Omental fat pad (tissue), 4 donors: ENCODE data around the gene ASPRV1. TPM values are rescaled to one million over a fixed set of nuclear protein-coding genes. Genes with fewer than 3 reads are reported as not detected.

Source experiments
- ATAC-seq: fragments of 150-250 bp; one replicate; pipeline ENCODE4 v1.9.1; 2016; ENCODE audit warnings: mild to moderate bottlenecking, moderate library complexity; ENCODE audit not compliant: low FRiP score
- DNase-seq: peaks from one replicate; pipeline ENCODE4 v3.0.0-alpha.2; 2019; ENCODE audit warnings: low spot score
- total RNA-seq, 4 donors: library from RNA; depleted of rRNA; stranded (reverse); fragments of >200 nt; gene quantifications; one replicate each; pipeline ENCODE4 v1.1.0, GENCODE V29; 2016
- TF ChIP-seq, protein P1 (sequence below), 3 donors: fragments of 450-650 bp; IDR thresholded peaks; one replicate each; pipeline ENCODE4 v1.5.1; 2016 to 2017; ENCODE audit warnings: antibody characterized with exemption in 3 of 3, mild to moderate bottlenecking in 3 of 3, moderate library complexity in 2 of 3

ASPRV1 gene
- 1 to 10 TPM in 3 of 4 donors, under 1 TPM in 1; 0.94 to 5.2 (median 1.4) TPM for total RNA-seq

DNA sequence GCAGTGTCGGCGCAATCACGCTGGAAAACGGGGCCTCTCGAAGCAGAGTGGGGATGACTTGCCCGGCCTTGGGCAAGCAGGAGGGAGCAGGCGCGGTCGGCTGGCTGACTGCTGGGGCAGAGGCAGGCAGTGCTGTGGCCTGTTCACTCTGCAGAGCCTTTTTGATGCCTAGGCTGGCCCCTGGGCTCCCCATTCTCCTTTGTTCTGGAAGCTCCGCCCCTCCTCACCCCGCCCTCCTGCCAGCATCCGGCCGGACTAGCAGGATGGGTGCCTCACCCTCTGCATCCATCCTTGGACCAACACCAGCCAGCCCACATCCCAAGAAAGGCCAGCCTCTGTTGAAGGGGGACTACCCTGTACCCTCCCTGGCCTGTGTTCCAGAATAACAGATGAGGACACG is at the start of gene ASPRV1:
Gene ASPRV1, minus strand, starts transcription at position 136 of the 400 bp plus-strand sequence. CDS start 195 bp downstream, outside the sequence.
- DNase-seq (no peak), ATAC-seq (no peak)
- TF ChIP-seq, protein P1, sequence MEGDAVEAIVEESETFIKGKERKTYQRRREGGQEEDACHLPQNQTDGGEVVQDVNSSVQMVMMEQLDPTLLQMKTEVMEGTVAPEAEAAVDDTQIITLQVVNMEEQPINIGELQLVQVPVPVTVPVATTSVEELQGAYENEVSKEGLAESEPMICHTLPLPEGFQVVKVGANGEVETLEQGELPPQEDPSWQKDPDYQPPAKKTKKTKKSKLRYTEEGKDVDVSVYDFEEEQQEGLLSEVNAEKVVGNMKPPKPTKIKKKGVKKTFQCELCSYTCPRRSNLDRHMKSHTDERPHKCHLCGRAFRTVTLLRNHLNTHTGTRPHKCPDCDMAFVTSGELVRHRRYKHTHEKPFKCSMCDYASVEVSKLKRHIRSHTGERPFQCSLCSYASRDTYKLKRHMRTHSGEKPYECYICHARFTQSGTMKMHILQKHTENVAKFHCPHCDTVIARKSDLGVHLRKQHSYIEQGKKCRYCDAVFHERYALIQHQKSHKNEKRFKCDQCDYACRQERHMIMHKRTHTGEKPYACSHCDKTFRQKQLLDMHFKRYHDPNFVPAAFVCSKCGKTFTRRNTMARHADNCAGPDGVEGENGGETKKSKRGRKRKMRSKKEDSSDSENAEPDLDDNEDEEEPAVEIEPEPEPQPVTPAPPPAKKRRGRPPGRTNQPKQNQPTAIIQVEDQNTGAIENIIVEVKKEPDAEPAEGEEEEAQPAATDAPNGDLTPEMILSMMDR (IDR thresholded peaks at IDR 0.05) = no peak

DNA sequence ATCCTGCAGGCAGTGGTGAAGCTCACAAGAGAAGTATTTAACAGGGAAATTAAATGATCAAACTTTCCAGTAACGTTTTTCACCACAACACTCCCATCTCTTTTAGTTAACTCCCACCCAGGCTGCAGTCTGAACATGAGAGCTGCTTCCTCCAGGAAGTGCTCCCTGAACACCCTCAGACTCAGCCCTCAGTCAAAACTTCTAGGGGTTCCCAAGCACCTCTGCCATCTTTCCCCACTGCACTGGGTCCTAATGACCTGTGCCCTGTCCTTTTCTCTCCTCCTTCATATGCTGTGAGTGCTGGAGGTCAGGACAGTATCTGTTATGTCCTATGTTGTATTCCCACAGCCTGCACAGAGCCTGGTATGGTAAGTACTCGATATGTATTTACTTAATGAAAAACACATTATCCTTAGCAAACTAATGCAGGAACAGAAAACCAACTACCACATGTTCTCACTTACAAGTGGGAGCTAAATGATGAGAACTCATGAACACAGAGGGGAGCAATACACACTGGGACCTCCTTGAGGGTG is 49.2 kb upstream of the ASPRV1 start:
- ATAC-seq (no peak), DNase-seq (no peak)
- TF ChIP-seq, protein P1 (IDR thresholded peaks at IDR 0.05) = no peak

DNA sequence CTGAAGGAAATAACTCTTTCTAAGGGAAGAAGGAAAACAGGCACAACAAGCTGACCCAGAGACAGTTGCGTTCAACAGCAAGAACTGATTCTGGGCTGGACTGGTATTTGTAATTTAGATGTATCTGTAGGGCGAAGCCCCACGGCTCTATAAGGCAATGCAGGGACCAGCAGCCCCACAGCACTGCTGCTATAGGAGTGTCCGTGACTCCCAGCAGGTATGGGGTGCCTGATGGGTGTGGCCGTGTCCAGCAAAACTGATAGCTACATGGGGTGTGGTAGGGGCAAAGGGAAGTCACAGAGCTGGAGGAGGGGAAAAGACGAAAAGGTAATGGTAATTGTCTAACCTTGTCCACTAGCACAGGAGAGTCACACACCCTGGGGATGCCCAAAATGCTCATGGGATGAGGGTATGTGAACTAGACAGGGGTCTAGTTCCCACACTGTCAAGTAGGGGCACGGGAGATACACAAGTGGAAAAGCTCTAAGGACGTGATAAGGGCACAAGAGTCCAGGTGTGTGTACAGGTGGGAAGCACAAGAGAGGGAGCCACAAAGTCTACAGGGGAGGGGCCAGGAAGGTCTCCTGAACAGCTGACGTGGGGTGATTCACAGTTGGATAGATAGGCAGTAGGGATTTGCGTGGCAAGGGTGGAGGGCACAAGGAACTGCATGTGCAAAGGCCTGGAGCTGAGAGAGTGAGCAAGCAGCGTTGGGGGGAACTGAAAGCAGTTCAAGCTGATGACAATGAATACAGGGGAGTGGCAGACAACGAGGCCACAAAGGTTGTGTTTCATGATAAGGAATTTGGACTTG is 48.5 kb upstream of the ASPRV1 start:
- DNase-seq (no peak), ATAC-seq (no peak)
- TF ChIP-seq, protein P1 (IDR thresholded peaks at IDR 0.05) = no peak

DNA sequence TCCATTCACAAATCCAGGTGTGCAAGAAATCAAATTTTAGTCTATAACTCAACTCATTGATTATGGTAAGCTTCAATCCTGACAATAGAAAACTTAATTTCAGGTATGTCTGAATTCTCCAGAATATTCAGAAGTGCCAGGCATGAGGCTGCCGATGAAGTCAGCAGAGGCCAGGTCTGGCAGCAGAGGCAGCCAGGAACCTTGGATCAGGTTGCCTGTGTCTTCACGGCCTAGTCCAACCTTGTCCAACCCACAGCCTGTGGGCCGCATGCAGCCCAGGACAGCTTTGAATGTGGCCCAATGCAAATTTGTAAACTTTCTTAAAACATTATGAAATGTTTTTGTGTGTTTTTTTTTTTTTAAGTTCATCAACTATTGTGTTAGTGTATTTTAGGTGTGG is 46.9 kb upstream of the ASPRV1 start:
- ATAC-seq (no peak), DNase-seq (no peak)
- TF ChIP-seq, protein P1 (IDR thresholded peaks at IDR 0.05) = no peak

DNA sequence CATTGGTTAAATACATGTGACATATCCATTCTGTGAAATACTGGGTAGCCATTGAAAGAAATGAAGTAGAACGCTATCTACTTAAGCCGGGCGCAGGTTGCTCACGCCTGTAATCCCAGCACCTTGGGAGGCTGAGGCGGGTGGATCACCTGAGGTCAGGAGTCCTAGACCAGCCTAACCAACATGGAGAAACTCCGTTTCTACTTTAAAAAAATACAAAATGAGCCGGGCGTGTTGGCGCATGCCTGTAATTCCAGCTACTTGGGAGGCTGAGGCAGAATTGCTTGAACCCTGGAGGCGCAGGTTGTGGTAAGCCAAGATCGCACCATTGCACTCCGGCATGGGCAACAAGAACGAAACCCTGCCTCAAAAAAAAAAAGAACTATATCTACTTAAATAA is 45.7 kb upstream of the ASPRV1 start:
- DNase-seq = no peak
- ATAC-seq = no peak
- TF ChIP-seq, protein P1 (IDR thresholded peaks at IDR 0.05) = no peak

DNA sequence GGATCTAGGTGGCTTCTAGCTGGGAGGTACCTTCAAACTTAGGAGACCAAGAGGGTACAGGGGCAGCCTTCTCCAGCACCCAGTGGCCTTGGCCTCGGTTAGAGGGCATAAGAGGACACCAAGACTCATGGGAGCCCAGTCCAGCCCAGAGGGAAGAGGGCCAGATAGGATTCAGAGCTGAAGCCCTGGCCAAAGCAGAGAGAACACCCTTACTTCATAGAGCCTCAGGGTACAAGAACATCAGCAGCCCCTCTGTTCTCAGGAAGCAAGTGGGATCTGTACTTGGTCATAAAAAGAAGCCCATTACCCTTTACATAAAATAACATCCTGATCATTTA is 45.0 kb upstream of the ASPRV1 start:
- TF ChIP-seq, protein P1 (IDR thresholded peaks at IDR 0.05) = no peak
- ATAC-seq = no peak
- no peak for DNase-seq
